ENCODE results near the gene NR3C1.

Gene NR3C1

GRCh38 chr5:143263272-143263810 is 140.1 kb downstream of the NR3C1 start:
- no peaks in the 10 kb centered on the region for H3K9me3 ChIP-seq (ENCODE audit: severe bottlenecking)
- H3K36me3 ChIP-seq (ENCODE audit: low read depth): no peaks in the 10 kb centered on the region
- H3K27me3 ChIP-seq (ENCODE audit: insufficient read depth, poor library complexity, severe bottlenecking): no peaks in the 10 kb centered on the region
- no peak for TF ChIP-seq CTCF (IDR thresholded peaks at IDR 0.05; ENCODE audit: poor library complexity, severe bottlenecking)
- ATAC-seq (ENCODE audit: low read depth): no peak
- H3K4me3 ChIP-seq (ENCODE audit: severe bottlenecking): no peak overlapping the region
- H3K4me1 ChIP-seq (ENCODE audit: insufficient read depth, poor library complexity, severe bottlenecking): peaks cover 30% of the 10 kb centered on the region
- no peak for DNase-seq (ENCODE audit: low spot score)
- H3K27ac ChIP-seq (ENCODE audit: poor library complexity, severe bottlenecking): peak overlapping the region; percentile 85

GRCh38 chr5:143262393-143263174 is 140.9 kb downstream of the NR3C1 start:
- Histone ChIP-seq H3K4me1 (ENCODE audit: insufficient read depth, poor library complexity, severe bottlenecking) (peaks cover 30% of the 10 kb centered on the region), H3K4me3 (ENCODE audit: severe bottlenecking) (no peak overlapping the region), H3K9me3 (ENCODE audit: severe bottlenecking) (no peaks in the 10 kb centered on the region), H3K27ac (ENCODE audit: poor library complexity, severe bottlenecking) (peak overlapping the region; percentile 85), H3K36me3 (ENCODE audit: low read depth) (no peaks in the 10 kb centered on the region), H3K27me3 (ENCODE audit: insufficient read depth, poor library complexity, severe bottlenecking) (no peaks in the 10 kb centered on the region)
- peak; percentile 89 for ATAC-seq (ENCODE audit: low read depth)
- no peak for TF ChIP-seq CTCF (IDR thresholded peaks at IDR 0.05; ENCODE audit: poor library complexity, severe bottlenecking)
- no peak for DNase-seq (ENCODE audit: low spot score)

- no peak for DNase-seq (ENCODE audit: low spot score)
- H3K27ac ChIP-seq (ENCODE audit: poor library complexity, severe bottlenecking): peak overlapping the region; percentile 85
These were observed 141.6 kb downstream of the NR3C1 start for GRCh38 chr5:143261748-143262392.

GRCh38 chr5:143259254-143259605 is 144.3 kb downstream of the NR3C1 start:
- ATAC-seq (ENCODE audit: low read depth) (no peak), DNase-seq (ENCODE audit: low spot score) (no peak)
- Histone ChIP-seq H3K4me3 (ENCODE audit: severe bottlenecking) (no peak overlapping the region), H3K27me3 (ENCODE audit: insufficient read depth, poor library complexity, severe bottlenecking) (no peaks in the 10 kb centered on the region), H3K9me3 (ENCODE audit: severe bottlenecking) (no peaks in the 10 kb centered on the region), H3K36me3 (ENCODE audit: low read depth) (no peaks in the 10 kb centered on the region), H3K27ac (ENCODE audit: poor library complexity, severe bottlenecking) (no peak overlapping the region), H3K4me1 (ENCODE audit: insufficient read depth, poor library complexity, severe bottlenecking) (peaks cover 30% of the 10 kb centered on the region)
- no peak for TF ChIP-seq CTCF (IDR thresholded peaks at IDR 0.05; ENCODE audit: poor library complexity, severe bottlenecking)

More at GRCh38 chr5:143261748-143262392, 141.6 kb downstream of the NR3C1 start:
- Histone ChIP-seq H3K4me1 (ENCODE audit: insufficient read depth, poor library complexity, severe bottlenecking) (peaks cover 30% of the 10 kb centered on the region), H3K9me3 (ENCODE audit: severe bottlenecking) (no peaks in the 10 kb centered on the region), H3K27me3 (ENCODE audit: insufficient read depth, poor library complexity, severe bottlenecking) (no peaks in the 10 kb centered on the region), H3K36me3 (ENCODE audit: low read depth) (no peaks in the 10 kb centered on the region), H3K4me3 (ENCODE audit: severe bottlenecking) (no peak overlapping the region)
- peak; percentile 80 for ATAC-seq (ENCODE audit: low read depth)
- TF ChIP-seq CTCF (IDR thresholded peaks at IDR 0.05; ENCODE audit: poor library complexity, severe bottlenecking): no peak
